Loucy (cell line): ENCODE data around the gene DTNB.
"Not testable (repeated sequence)": the region's sequence is repeated elsewhere in the genome, so short reads cannot be mapped to it uniquely, and the experiment has no call there.

ENCODE experiments used
- H2AFZ ChIP-seq: fragments of 200-600 bp; sonication (generic); 2 replicates; pipeline ENCODE4 v1.6.0; 2016; ENCODE audit warnings: antibody characterized with exemption, mild to moderate bottlenecking, low read length, moderate library complexity
- H3F3A ChIP-seq: fragments of 200-600 bp; 2 replicates; pipeline ENCODE4 v1.6.0; 2016; ENCODE audit warnings: antibody characterized with exemption, low read depth, mild to moderate bottlenecking
- H3K27me3 ChIP-seq: fragments of 200-600 bp; sonication (generic); 2 replicates; pipeline ENCODE4 v1.6.1; 2014; ENCODE audit warnings: low read length, mild to moderate bottlenecking; ENCODE audit not compliant: insufficient read depth, poor library complexity, severe bottlenecking
- H3K36me3 ChIP-seq: fragments of 200-600 bp; sonication (generic); 2 replicates; pipeline ENCODE4 v1.6.1; 2016; ENCODE audit warnings: low read length; ENCODE audit not compliant: insufficient read depth
- H3K4me1 ChIP-seq: fragments of 200-600 bp; sonication (generic); 2 replicates; pipeline ENCODE4 v1.5.1; 2014; ENCODE audit warnings: low read length, mild to moderate bottlenecking; ENCODE audit not compliant: insufficient read depth, poor library complexity, severe bottlenecking
- H3K4me2 ChIP-seq: fragments of 200-600 bp; sonication (generic); 2 replicates; pipeline ENCODE4 v1.6.0; 2014; ENCODE audit warnings: antibody characterized with exemption, low read length, low read depth, mild to moderate bottlenecking; ENCODE audit not compliant: poor library complexity, severe bottlenecking
- H3K4me3 ChIP-seq: fragments of 200-600 bp; sonication (generic); 2 replicates; pipeline ENCODE4 v1.5.1; 2014; ENCODE audit warnings: low read length, mild to moderate bottlenecking, mixed read lengths; ENCODE audit not compliant: poor library complexity, severe bottlenecking
- H3K79me2 ChIP-seq: fragments of 200-600 bp; sonication (generic); 2 replicates; pipeline ENCODE4 v1.6.1; 2014; ENCODE audit warnings: low read length; ENCODE audit not compliant: insufficient read depth
- H3K9ac ChIP-seq: fragments of 200-600 bp; sonication (generic); 2 replicates; pipeline ENCODE4 v1.6.0; 2014; ENCODE audit warnings: mild to moderate bottlenecking, low read depth, low read length, moderate library complexity; ENCODE audit not compliant: poor library complexity, severe bottlenecking
- H3K9me2 ChIP-seq: fragments of 200-600 bp; sonication (generic); replicated peaks from 2 replicates; pipeline ENCODE4 v1.6.1; 2016; ENCODE audit warnings: low read depth, low read length, mixed read lengths
- H3K9me3 ChIP-seq: fragments of 200-600 bp; sonication (generic); 2 replicates; pipeline ENCODE4 v1.6.1; 2014; ENCODE audit warnings: mild to moderate bottlenecking, antibody characterized with exemption, low read length, low read depth; ENCODE audit not compliant: insufficient read depth
- H4K20me1 ChIP-seq: fragments of 200-600 bp; sonication (generic); 2 replicates; pipeline ENCODE4 v1.6.0; 2014; ENCODE audit warnings: antibody characterized with exemption, low read length, mild to moderate bottlenecking; ENCODE audit not compliant: insufficient read depth, poor library complexity, severe bottlenecking
- CTCF ChIP-seq: fragments of 200-600 bp; sonication (generic); conservative IDR thresholded peaks from 2 replicates; pipeline ENCODE4 v1.5.1; 2014; ENCODE audit warnings: mild to moderate bottlenecking, antibody characterized with exemption, low read length
- EZH2phosphoT487 ChIP-seq: fragments of 200-600 bp; IDR thresholded peaks from 2 replicates; pipeline ENCODE4 v1.6.1; 2018; ENCODE audit warnings: antibody characterized with exemption, mild to moderate bottlenecking, moderate library complexity, borderline replicate concordance

The DTNB gene

GRCh38 chr2:25416674-25417073 lies 256.7 kb downstream of the DTNB start:
- Histone ChIP-seq H3K27me3 (no peaks in the 10 kb centered on the region), H3K4me3 (no peak overlapping the region), H2AFZ (no peak overlapping the region), H3K9me2 (no peaks in the 10 kb centered on the region), H3K9me3 (no peaks in the 10 kb centered on the region), H3K4me1 (peaks cover 13% of the 10 kb centered on the region), H3K36me3 (no peaks in the 10 kb centered on the region), H3K79me2 (no peaks in the 10 kb centered on the region), H3K9ac (no peak overlapping the region), H3K4me2 (no peak overlapping the region), H3F3A (no peaks in the 10 kb centered on the region), H4K20me1 (no peaks in the 10 kb centered on the region)
- TF ChIP-seq CTCF (no peak), EZH2phosphoT487 (no peak)

- TF ChIP-seq CTCF (no peak), EZH2phosphoT487 (no peak)
- no peaks in the 10 kb centered on the region for H3F3A ChIP-seq
These were observed 258.6 kb downstream of the DTNB start for GRCh38 chr2:25414781-25415180.

GRCh38 chr2:25413409-25413808 lies 260.0 kb downstream of the DTNB start:
- not testable (repeated sequence) for H3K27me3 ChIP-seq, H3K4me2 ChIP-seq, H3K79me2 ChIP-seq, H3K36me3 ChIP-seq, H3K9me2 ChIP-seq, H3K4me1 ChIP-seq, H3K4me3 ChIP-seq, H2AFZ ChIP-seq, H3K9me3 ChIP-seq, H3F3A ChIP-seq, H3K9ac ChIP-seq, H4K20me1 ChIP-seq

More at GRCh38 chr2:25414781-25415180, 258.6 kb downstream of the DTNB start:
- H3K4me2 ChIP-seq, result no peak overlapping the region
- no peaks in the 10 kb centered on the region for H3K9me2 ChIP-seq
- no peak overlapping the region for H3K9ac ChIP-seq
- no peak overlapping the region for H2AFZ ChIP-seq
- H3K4me1 ChIP-seq, result peaks cover 3% of the 10 kb centered on the region
- H3K36me3 ChIP-seq, result no peaks in the 10 kb centered on the region
- no peaks in the 10 kb centered on the region for H3K27me3 ChIP-seq
- H3K4me3 ChIP-seq, result no peak overlapping the region
- no peaks in the 10 kb centered on the region for H3K79me2 ChIP-seq
- H4K20me1 ChIP-seq, result no peaks in the 10 kb centered on the region
- no peaks in the 10 kb centered on the region for H3K9me3 ChIP-seq

GRCh38 chr2:25411753-25412152 lies 261.6 kb downstream of the DTNB start:
- no peak overlapping the region for H3K4me2 ChIP-seq
- H4K20me1 ChIP-seq, result no peaks in the 10 kb centered on the region

More at GRCh38 chr2:25411753-25412152, 261.6 kb downstream of the DTNB start:
- H3F3A ChIP-seq, result no peaks in the 10 kb centered on the region
- no peaks in the 10 kb centered on the region for H3K9me2 ChIP-seq
- no peaks in the 10 kb centered on the region for H3K79me2 ChIP-seq
- H3K4me1 ChIP-seq, result peaks cover 2% of the 10 kb centered on the region
- no peak overlapping the region for H2AFZ ChIP-seq
- no peaks in the 10 kb centered on the region for H3K36me3 ChIP-seq
- H3K9ac ChIP-seq, result no peak overlapping the region
- no peak for TF ChIP-seq EZH2phosphoT487
- TF ChIP-seq CTCF, result no peak
- no peaks in the 10 kb centered on the region for H3K27me3 ChIP-seq
- no peak overlapping the region for H3K4me3 ChIP-seq
- no peaks in the 10 kb centered on the region for H3K9me3 ChIP-seq
